Osteocyte (in vitro differentiated cells): Measurements from ENCODE around the gene UBXN4. TPM values are rescaled to one million over a fixed set of nuclear protein-coding genes. Genes with fewer than 3 reads are reported as not detected.

Source experiments
- DNase-seq: peaks from one replicate; pipeline ENCODE4 v3.0.0; 2021; ENCODE audit warnings: mixed read lengths; ENCODE audit not compliant: unreplicated experiment; ENCODE audit errors: extremely low spot score
- H3K27ac Mint-ChIP-seq: one replicate; pipeline ENCODE4 v1.8.0; 2021; ENCODE audit warnings: mild to moderate bottlenecking, mixed read lengths; ENCODE audit not compliant: unreplicated experiment
- H3K27me3 Mint-ChIP-seq: one replicate; pipeline ENCODE4 v1.8.0; 2021; ENCODE audit warnings: mixed read lengths; ENCODE audit not compliant: unreplicated experiment
- H3K36me3 Mint-ChIP-seq: one replicate; pipeline ENCODE4 v1.8.0; 2021; ENCODE audit warnings: mixed read lengths; ENCODE audit not compliant: unreplicated experiment
- H3K4me1 Mint-ChIP-seq: one replicate; pipeline ENCODE4 v1.8.0; 2021; ENCODE audit warnings: mixed read lengths; ENCODE audit not compliant: unreplicated experiment
- H3K4me3 Mint-ChIP-seq: one replicate; pipeline ENCODE4 v1.8.0; 2021; ENCODE audit warnings: mild to moderate bottlenecking, moderate library complexity, mixed read lengths; ENCODE audit not compliant: unreplicated experiment
- H3K9me3 Mint-ChIP-seq: one replicate; pipeline ENCODE4 v1.8.0; 2021; ENCODE audit warnings: mixed read lengths; ENCODE audit not compliant: unreplicated experiment
- CTCF ChIP-seq: fragments of 200-600 bp; sonication (generic); IDR thresholded peaks from 2 replicates; pipeline ENCODE4 v1.5.0; 2021; ENCODE audit warnings: antibody characterized with exemption, mild to moderate bottlenecking, moderate library complexity
- total RNA-seq: library from RNA; stranded (reverse); gene quantifications from 2 replicates; pipeline ENCODE4 v1.2.1, GENCODE V29; 2021

Gene UBXN4
- total RNA-seq, 1 donor from 2014 or later: 118 TPM

GRCh38 chr2:135762022-135762421 lies 20.4 kb downstream of the UBXN4 start:
- H3K4me1 Mint-ChIP-seq: no peaks in the 10 kb centered on the region
- H3K36me3 Mint-ChIP-seq: peaks cover 48% of the 10 kb centered on the region
- TF ChIP-seq CTCF: no peak
- H3K27ac Mint-ChIP-seq: no peak overlapping the region
- H3K9me3 Mint-ChIP-seq: peaks cover 4% of the 10 kb centered on the region
- no peak overlapping the region for H3K4me3 Mint-ChIP-seq
- no peak for DNase-seq
- H3K27me3 Mint-ChIP-seq: no peaks in the 10 kb centered on the region

- Mint-ChIP-seq H3K4me3 (no peak overlapping the region), H3K27me3 (no peaks in the 10 kb centered on the region), H3K4me1 (no peaks in the 10 kb centered on the region), H3K9me3 (peaks cover under 1% of the 10 kb centered on the region), H3K36me3 (peaks cover 46% of the 10 kb centered on the region), H3K27ac (no peak overlapping the region)
- DNase-seq: no peak
- TF ChIP-seq CTCF: no peak
Measured at GRCh38 chr2:135762530-135762929, 20.9 kb downstream of the UBXN4 start.

GRCh38 chr2:135768863-135769262 lies 27.2 kb downstream of the UBXN4 start:
- Mint-ChIP-seq H3K27ac (peak overlapping the region; percentile 7), H3K36me3 (peaks cover 64% of the 10 kb centered on the region), H3K4me1 (peaks cover 6% of the 10 kb centered on the region), H3K27me3 (no peaks in the 10 kb centered on the region), H3K9me3 (no peaks in the 10 kb centered on the region), H3K4me3 (no peak overlapping the region)
- DNase-seq: no peak
- no peak for TF ChIP-seq CTCF

GRCh38 chr2:135773319-135773718 lies 31.7 kb downstream of the UBXN4 start:
- Mint-ChIP-seq H3K4me3 (no peak overlapping the region), H3K36me3 (peaks cover 70% of the 10 kb centered on the region), H3K27ac (peak overlapping the region; percentile 63), H3K27me3 (no peaks in the 10 kb centered on the region), H3K9me3 (no peaks in the 10 kb centered on the region), H3K4me1 (peaks cover 7% of the 10 kb centered on the region)
- no peak for TF ChIP-seq CTCF
- DNase-seq: no peak

GRCh38 chr2:135773917-135774316 lies 32.3 kb downstream of the UBXN4 start:
- Mint-ChIP-seq H3K4me1 (peaks cover 7% of the 10 kb centered on the region), H3K27ac (no peak overlapping the region), H3K36me3 (peaks cover 69% of the 10 kb centered on the region), H3K9me3 (no peaks in the 10 kb centered on the region), H3K27me3 (no peaks in the 10 kb centered on the region), H3K4me3 (no peak overlapping the region)
- DNase-seq: no peak
- TF ChIP-seq CTCF: no peak
